Esophagus (tissue), 2 donors: ENCODE data around the gene WWP2. TPM values are rescaled to one million over a fixed set of nuclear protein-coding genes. Genes with fewer than 3 reads are reported as not detected.

Source experiments
- H3K27ac ChIP-seq, 2 donors: one replicate each; pipeline ENCODE4 v1.5.1; 2013; ENCODE audit warnings: low read depth in 2 of 2, mild to moderate bottlenecking in 2 of 2, inconsistent platforms in 1 of 2, low read length in 1 of 2, moderate library complexity in 1 of 2
- H3K27me3 ChIP-seq, 2 donors: one replicate each; pipeline ENCODE4 v1.6.1; 2013; ENCODE audit warnings: low read length in 2 of 2, control low read depth in 1 of 2, mild to moderate bottlenecking in 1 of 2; ENCODE audit not compliant: insufficient read depth in 2 of 2, control insufficient read depth in 1 of 2
- H3K36me3 ChIP-seq, 2 donors: one replicate each; pipeline ENCODE4 v1.6.1; 2013; ENCODE audit warnings: low read length in 1 of 2; ENCODE audit not compliant: control insufficient read depth in 2 of 2, insufficient read depth in 2 of 2
- H3K4me1 ChIP-seq, 2 donors: one replicate each; pipeline ENCODE4 v1.6.1; 2013; ENCODE audit warnings: low read length in 1 of 2; ENCODE audit not compliant: control insufficient read depth in 2 of 2, insufficient read depth in 2 of 2
- H3K4me3 ChIP-seq, 2 donors: one replicate each; pipeline ENCODE4 v1.5.1; 2013; ENCODE audit warnings: low read length in 2 of 2, mild to moderate bottlenecking in 2 of 2, low read depth in 1 of 2, moderate library complexity in 1 of 2
- H3K9me3 ChIP-seq, 2 donors: one replicate each; pipeline ENCODE4 v1.6.1; 2013; ENCODE audit warnings: mild to moderate bottlenecking in 2 of 2, low read depth in 1 of 2, low read length in 1 of 2, moderate library complexity in 1 of 2; ENCODE audit not compliant: control insufficient read depth in 2 of 2, insufficient read depth in 1 of 2
- WGBS, 2 donors: extraction: QIAGEN DNeasy Blood & Tissue Kit; methylation state at CpG; one replicate each; pipeline ENCODE4 v1.1.7; 2013; 5-methylcytosine and 5-hydroxymethylcytosine counted together
- polyA plus RNA-seq, 2 donors: library from polyadenylated mRNA; stranded (reverse); fragments of 200-250 nt; gene quantifications; one replicate each; pipeline ENCODE4 v1.2.3, GENCODE V29; 2013
- donor health status: healthy with polysubstance abuse.
- donor health status: Bipolar disorder and iron deficiency.

Gene WWP2
- polyA plus RNA-seq, 2 donors, result 17.7 to 18.5 TPM

DNA sequence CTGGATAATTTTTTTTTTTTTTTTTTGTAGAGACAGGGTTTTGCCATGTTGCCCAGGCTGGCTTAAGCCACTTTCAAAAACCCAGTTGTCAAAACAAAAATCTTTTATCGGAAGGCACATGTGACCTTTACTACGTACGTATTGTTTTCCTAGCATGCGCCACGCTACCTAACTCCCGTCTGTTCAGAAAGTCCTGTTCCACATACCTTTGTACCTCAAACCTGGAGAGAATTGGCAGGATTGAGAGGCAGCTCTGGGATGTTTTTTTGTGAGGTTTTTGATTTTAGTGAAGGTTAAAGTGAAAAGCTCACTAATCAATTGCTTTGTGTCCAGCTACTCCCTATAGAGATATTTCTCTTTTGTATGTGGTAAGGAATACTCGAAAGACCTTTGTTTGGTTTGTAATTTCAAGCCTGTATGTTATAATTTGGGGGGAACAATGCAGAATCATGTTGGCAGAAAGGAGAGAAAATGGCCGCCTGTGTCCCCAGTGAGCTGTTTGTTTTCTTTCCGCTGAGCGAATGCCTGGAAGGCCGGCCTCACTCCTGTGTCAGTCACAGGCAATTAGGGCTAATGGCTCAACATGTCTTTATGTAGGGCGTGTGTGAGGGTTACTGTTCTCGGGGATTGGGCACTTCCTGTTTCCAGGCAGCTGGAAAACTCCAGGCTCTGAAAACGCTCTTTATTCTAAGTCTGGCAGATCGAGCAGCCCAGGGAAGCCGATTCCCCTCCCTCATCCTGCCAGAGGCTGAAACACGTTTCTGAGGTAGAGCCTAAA lies 128.2 kb downstream of the WWP2 start:
- WGBS, 2 donors, result 52 to 59% methylated on average over 17 of the region's 17 CpGs
- peaks cover 3 to 16% of the 10 kb centered on the region in 2 donors for H3K36me3 ChIP-seq
- H3K9me3 ChIP-seq, result no peaks in the 10 kb centered on the region
- peaks cover 0 to 2% of the 10 kb centered on the region in 2 donors for H3K4me1 ChIP-seq
- H3K27me3 ChIP-seq, result no peaks in the 10 kb centered on the region
- no peak overlapping the region for H3K4me3 ChIP-seq
- peak overlapping the region; percentile 30 to 47 for H3K27ac ChIP-seq

GRCh38 chr16:69890892-69891282 lies 128.8 kb downstream of the WWP2 start:
- Histone ChIP-seq H3K4me1 (peaks cover 0 to 2% of the 10 kb centered on the region in 2 donors), H3K4me3 (no peak overlapping the region), H3K9me3 (no peaks in the 10 kb centered on the region), H3K27me3 (no peaks in the 10 kb centered on the region), H3K36me3 (peaks cover 3 to 16% of the 10 kb centered on the region in 2 donors), H3K27ac (peak overlapping the region; percentile 30 to 47)
- 61 to 64% methylated on average over 8 of the region's 8 CpGs for WGBS, 2 donors

GRCh38 chr16:69892378-69892777 lies 130.2 kb downstream of the WWP2 start:
- Histone ChIP-seq H3K36me3 (peaks cover 3 to 16% of the 10 kb centered on the region in 2 donors), H3K27me3 (no peaks in the 10 kb centered on the region), H3K4me3 (no peak overlapping the region), H3K4me1 (peaks cover 0 to 2% of the 10 kb centered on the region in 2 donors), H3K9me3 (no peaks in the 10 kb centered on the region), H3K27ac (no peak overlapping the region)
- WGBS, 2 donors, result 87 to 88% methylated on average over 2 of the region's 2 CpGs

DNA sequence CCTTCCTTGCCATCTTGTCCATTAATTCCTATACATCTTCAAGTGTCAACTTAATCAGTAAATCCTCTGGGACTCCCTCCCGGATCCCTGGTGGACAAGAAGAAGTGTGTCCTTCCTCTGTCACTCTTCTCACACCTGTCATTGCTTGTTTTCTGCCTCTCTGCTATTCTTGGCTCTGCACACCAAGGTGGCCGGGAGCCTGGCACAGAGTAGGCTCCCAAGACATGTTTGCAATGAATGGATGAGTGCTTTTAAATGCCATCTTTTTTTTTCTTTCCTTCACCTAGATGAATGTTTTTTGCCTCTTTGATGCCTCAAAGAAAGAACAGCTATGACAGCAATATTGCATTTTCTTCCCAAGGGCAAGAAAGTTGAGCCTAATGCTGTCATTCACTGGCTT lies 131.0 kb downstream of the WWP2 start:
- Histone ChIP-seq H3K4me1 (peaks cover 0 to 2% of the 10 kb centered on the region in 2 donors), H3K27ac (no peak overlapping the region), H3K9me3 (no peaks in the 10 kb centered on the region), H3K27me3 (no peaks in the 10 kb centered on the region), H3K36me3 (peaks cover 3 to 14% of the 10 kb centered on the region in 2 donors), H3K4me3 (no peak overlapping the region)
- WGBS, 2 donors, result 50 to 63% methylated on average over 2 of the region's 2 CpGs

GRCh38 chr16:69894676-69895075 lies 132.5 kb downstream of the WWP2 start:
- no peak overlapping the region for H3K27ac ChIP-seq
- H3K36me3 ChIP-seq, result peaks cover 3 to 4% of the 10 kb centered on the region in 2 donors

GRCh38 chr16:69903865-69904415 lies 141.8 kb downstream of the WWP2 start:
- 84 to 89% methylated on average over 8 of the region's 8 CpGs for WGBS, 2 donors
- no peak overlapping the region for H3K27ac ChIP-seq
- H3K4me1 ChIP-seq, result no peaks in the 10 kb centered on the region
- H3K4me3 ChIP-seq, result no peak overlapping the region
- no peaks in the 10 kb centered on the region for H3K27me3 ChIP-seq
- no peaks in the 10 kb centered on the region for H3K9me3 ChIP-seq
- peaks cover 0 to 6% of the 10 kb centered on the region in 2 donors for H3K36me3 ChIP-seq

More at GRCh38 chr16:69894676-69895075, 132.5 kb downstream of the WWP2 start:
- Histone ChIP-seq H3K4me1 (peaks cover 0 to 2% of the 10 kb centered on the region in 2 donors), H3K27me3 (no peaks in the 10 kb centered on the region), H3K4me3 (no peak overlapping the region), H3K9me3 (no peaks in the 10 kb centered on the region)
- WGBS, 2 donors, result 87 to 89% methylated on average over 11 of the region's 11 CpGs

DNA sequence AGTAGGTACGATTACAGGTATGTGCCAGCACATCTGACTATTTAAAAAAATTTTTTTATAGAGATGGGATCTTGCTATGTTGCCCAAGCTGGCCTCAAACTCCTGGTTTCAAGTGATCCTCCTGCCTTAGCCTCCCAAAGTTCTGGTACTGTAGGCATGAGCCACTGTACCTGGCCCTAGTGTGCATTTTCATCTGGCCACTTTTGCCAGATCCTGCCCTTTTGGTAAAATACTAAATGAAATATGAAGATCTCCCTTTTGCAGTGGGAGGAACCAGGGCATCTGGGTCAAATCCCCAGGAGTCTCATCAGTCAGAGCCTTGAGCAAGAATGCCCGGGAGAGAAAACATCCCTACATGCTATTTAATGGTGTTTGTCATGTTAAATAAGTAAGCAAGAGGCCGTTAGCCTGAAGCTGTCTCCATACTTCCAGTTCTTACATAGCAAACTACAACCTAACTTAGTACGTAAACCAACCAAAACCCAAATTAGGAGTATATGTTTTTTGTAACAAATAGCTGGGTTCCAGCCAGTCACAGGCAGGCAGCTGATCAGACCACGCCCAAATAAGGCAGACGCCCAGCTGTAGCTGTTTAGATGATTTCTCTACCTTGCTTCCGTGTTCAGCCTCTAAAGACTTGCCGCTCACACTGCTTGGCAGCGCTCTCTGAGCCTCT lies 142.5 kb downstream of the WWP2 start:
- H3K4me1 ChIP-seq, result no peaks in the 10 kb centered on the region
- H3K4me3 ChIP-seq, result no peak overlapping the region
- peaks cover 0 to 7% of the 10 kb centered on the region in 2 donors for H3K36me3 ChIP-seq
- no peaks in the 10 kb centered on the region for H3K9me3 ChIP-seq
- 85 to 88% methylated on average over 9 of the region's 9 CpGs for WGBS, 2 donors
- H3K27ac ChIP-seq, result no peak overlapping the region
- H3K27me3 ChIP-seq, result no peaks in the 10 kb centered on the region

- 76 to 79% methylated on average over 2 of the region's 2 CpGs for WGBS, 2 donors
- H3K9me3 ChIP-seq, result no peaks in the 10 kb centered on the region
Measured at GRCh38 chr16:69905171-69905555, 143.0 kb downstream of the WWP2 start.

DNA sequence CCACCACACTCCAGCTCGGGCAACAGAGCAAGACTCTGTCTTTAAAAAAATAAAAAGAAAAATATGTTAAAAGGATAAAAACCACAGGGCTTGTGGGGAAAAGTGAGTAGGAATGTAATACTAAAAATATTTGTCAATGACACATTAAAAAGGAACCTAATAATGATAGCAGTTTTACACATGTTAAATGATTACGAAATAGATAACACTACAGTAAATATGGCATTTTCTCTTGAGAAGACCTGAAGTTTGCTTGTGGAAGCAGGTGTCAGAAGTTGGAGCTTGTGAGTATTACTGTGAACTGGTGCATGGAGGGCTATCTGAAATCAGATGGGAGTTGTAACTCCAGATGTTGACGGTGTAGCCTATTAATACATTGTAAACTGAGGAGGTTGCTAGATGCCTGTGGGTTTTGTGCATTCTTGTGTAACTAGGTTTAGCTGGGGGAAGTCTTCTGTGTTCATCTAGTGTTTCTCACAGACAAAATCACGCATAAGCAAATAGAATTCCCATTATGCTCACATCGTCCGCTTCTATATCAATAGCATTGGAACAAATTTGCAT lies 144.8 kb downstream of the WWP2 start:
- H3K4me1 ChIP-seq, result no peaks in the 10 kb centered on the region
- H3K36me3 ChIP-seq, result peaks cover 0 to 15% of the 10 kb centered on the region in 2 donors
- H3K27me3 ChIP-seq, result no peaks in the 10 kb centered on the region
- no peaks in the 10 kb centered on the region for H3K9me3 ChIP-seq
- WGBS, 2 donors, result 93% methylated on average over 6 of the region's 6 CpGs
- no peak overlapping the region for H3K27ac ChIP-seq
- H3K4me3 ChIP-seq, result no peak overlapping the region

More at GRCh38 chr16:69905171-69905555, 143.0 kb downstream of the WWP2 start:
- H3K27me3 ChIP-seq, result no peaks in the 10 kb centered on the region
- H3K4me1 ChIP-seq, result no peaks in the 10 kb centered on the region
- H3K36me3 ChIP-seq, result peaks cover 0 to 7% of the 10 kb centered on the region in 2 donors
- H3K4me3 ChIP-seq, result no peak overlapping the region
- H3K27ac ChIP-seq, result no peak overlapping the region
